HepG2 (cell line): Measurements from ENCODE around the gene MSTO1. TPM values are rescaled to one million over a fixed set of nuclear protein-coding genes. Genes with fewer than 3 reads are reported as not detected.

ENCODE experiments used
- ATAC-seq: fragments of 200-7000 bp; cut with Tn5 transposase; 3 replicates; pipeline ENCODE4 v1.9.1; 2020; ENCODE audit warnings: mild to moderate bottlenecking, moderate library complexity
- BruUV-seq: library from RNA; stranded (reverse); fragments of 400-500 nt; replicated peaks from 2 replicates; lab custom pipeline; 2021; lab: Mats Ljungman, UMichigan
- CTCF ChIA-PET: fragments of 300-600 bp; formaldehyde crosslinking; extraction: SDS; loops from one replicate; lab custom pipeline; 2021; ENCODE audit warnings: low total read pairs, inconsistent platforms, low intra/inter-chr PET ratio; lab: Yijun Ruan, JAX
- POLR2A ChIA-PET: fragments of 350-600 bp; sonication (Branson Sonifier 250); formaldehyde crosslinking; loops from one replicate; lab custom pipeline; 2020; ENCODE audit warnings: antibody characterized with exemption, inconsistent platforms; lab: Yijun Ruan, JAX
- DNase-seq: peaks from one replicate; pipeline ENCODE4 v3.0.0-alpha.2; 2015; ENCODE audit warnings: low spot score
- FAIRE-seq: peaks from 3 replicates; lab custom pipeline; 2011; peaks lifted over from hg19 to GRCh38; lab: Jason Lieb, UNC
- H2AFZ ChIP-seq: one replicate; pipeline ENCODE4 v1.6.1; 2011; ENCODE audit warnings: low read length, inconsistent platforms
- H3K27ac ChIP-seq: fragments of 300-600 bp; 3 replicates; pipeline ENCODE4 v1.8.0; 2011; ENCODE audit warnings: mixed run types, mild to moderate bottlenecking, mixed read lengths, low read length, inconsistent platforms; ENCODE audit not compliant: insufficient read depth; ENCODE audit errors: extremely low read length
- H3K27me3 ChIP-seq, 2 experiments: fragments of 200-600 bp in 1 of 2; 2 replicates in 1 of 2; 3 replicates in 1 of 2; pipeline versions ENCODE4 v1.6.0 to v1.8.0; 2011; ENCODE audit warnings: low read length in 2 of 2, mild to moderate bottlenecking in 2 of 2, moderate library complexity in 2 of 2, inconsistent platforms in 1 of 2; ENCODE audit not compliant: insufficient read depth in 2 of 2, control insufficient read depth in 1 of 2
- H3K36me3 ChIP-seq, 2 experiments: fragments of 200-600 bp in 1 of 2; replicated peaks in 1 of 2; 2 replicates in 1 of 2; 3 replicates in 1 of 2; pipeline versions ENCODE4 v1.5.1 to v1.8.0; 2011; ENCODE audit warnings: low read length in 2 of 2, inconsistent platforms in 1 of 2; ENCODE audit not compliant: insufficient read depth in 2 of 2, control insufficient read depth in 1 of 2
- H3K4me1 ChIP-seq: 2 replicates; pipeline ENCODE4 v1.5.1; 2012; ENCODE audit warnings: low read length, inconsistent platforms; ENCODE audit not compliant: insufficient read depth
- H3K4me2 ChIP-seq: 2 replicates; pipeline ENCODE4 v1.6.0; 2011; ENCODE audit warnings: low read depth, low read length, inconsistent platforms
- H3K4me3 ChIP-seq, 3 experiments: fragments of 200-600 bp in 1 of 3; sonication (generic), shearing (Covaris generic) in 1 of 3; replicated peaks in 1 of 3; 2 replicates each; pipeline ENCODE4 v1.5.1; 2011 to 2016; ENCODE audit warnings: low read length in 3 of 3, inconsistent platforms in 2 of 3, low read depth in 2 of 3, mild to moderate bottlenecking in 2 of 3, control low read depth in 1 of 3, mixed read lengths in 1 of 3; ENCODE audit not compliant: insufficient read depth in 1 of 3
- H3K79me2 ChIP-seq: one replicate; pipeline ENCODE4 v1.6.1; 2011; ENCODE audit warnings: low read length, inconsistent platforms; ENCODE audit not compliant: insufficient read depth
- H3K9ac ChIP-seq: 2 replicates; pipeline ENCODE4 v1.6.0; 2011; ENCODE audit warnings: mild to moderate bottlenecking, low read depth, low read length, inconsistent platforms; ENCODE audit not compliant: insufficient read depth
- H3K9me3 ChIP-seq: 2 replicates; pipeline ENCODE4 v1.5.1; 2012; ENCODE audit warnings: mild to moderate bottlenecking, low read length
- H4K20me1 ChIP-seq: 2 replicates; pipeline ENCODE4 v1.6.0; 2011; ENCODE audit warnings: inconsistent platforms, mild to moderate bottlenecking, low read length, moderate library complexity; ENCODE audit not compliant: insufficient read depth
- DMTF1 ChIP-seq: sonication (generic); formaldehyde crosslinking; IDR thresholded peaks from 2 replicates; pipeline ENCODE4 v1.4.0; 2020; ENCODE audit warnings: mild to moderate bottlenecking, missing genetic modification reagents
- HES4 ChIP-seq: sonication (generic); formaldehyde crosslinking; IDR thresholded peaks from 2 replicates; pipeline ENCODE4 v1.9.0; 2021; ENCODE audit warnings: mild to moderate bottlenecking, missing genetic modification reagents, borderline replicate concordance
- ZKSCAN1 ChIP-seq: fragments of 150-350 bp; IDR thresholded peaks from 2 replicates; pipeline ENCODE4 v1.6.1; 2014; ENCODE audit warnings: low read length
- ZNF20 ChIP-seq: sonication (generic); formaldehyde crosslinking; IDR thresholded peaks from 2 replicates; pipeline ENCODE4 v1.4.0; 2020; ENCODE audit warnings: mild to moderate bottlenecking, moderate library complexity, missing genetic modification reagents
- ZNF414 ChIP-seq: sonication (generic); formaldehyde crosslinking; IDR thresholded peaks from 2 replicates; pipeline ENCODE4 v1.5.0; 2020; ENCODE audit warnings: missing genetic modification reagents
- WGBS: methylation state at CpG from one replicate; pipeline ENCODE4 v1.1.6; 2017; ENCODE audit warnings: low lambda C conversion rate; 5-methylcytosine and 5-hydroxymethylcytosine counted together
- in situ Hi-C: cut with HindIII; loops from 2 replicates; pipeline ENCODE4 v1.10.0; 2017; ENCODE audit warnings: low pct_unique_long_range_greater_than_20kb; ENCODE audit not compliant: extremely low pct_ligation_motif_present
- intact Hi-C: fragments of 100-400 bp; cut with micrococcal nuclease; formaldehyde crosslinking; loops from one replicate; pipeline ENCODE4 v1.10.0; 2022; ENCODE audit not compliant: unreplicated experiment
- polyA plus RNA-seq, 8 experiments: library from polyadenylated mRNA; depleted of rRNA in 3 of 8; stranded (reverse) in 7 of 8; unstranded in 1 of 8; fragments of >200 nt; fragmentation: Illumina TruSeq in 4 of 8; extraction: Trizol in 4 of 8; gene quantifications; 2 replicates each; pipeline versions ENCODE4 v1.2.1 to v1.2.3, GENCODE V29; 2011 to 2016; ENCODE audit warnings: low read depth in 4 of 8, missing spikeins in 1 of 8, mixed read lengths in 1 of 8; ENCODE audit not compliant: insufficient read depth in 1 of 8
- total RNA-seq, 5 experiments: library from RNA; depleted of rRNA; stranded (reverse); fragments of >200 nt; fragmentation: Illumina TruSeq; extraction: Trizol; gene quantifications; 2 replicates each; pipeline ENCODE4 v1.2.3, GENCODE V29; 2016; ENCODE audit warnings: low read depth in 1 of 5
- TF ChIP-seq, protein P1 (sequence below): sonication (generic); formaldehyde crosslinking; IDR thresholded peaks from 2 replicates; pipeline ENCODE4 v1.4.0; 2020; ENCODE audit warnings: missing genetic modification reagents

MSTO1 gene
- total and polyA plus RNA-seq, 2 of the 13 experiments (the other 11 are each of a cell fraction or from before 2014, with no cell fraction given) = 19.1 to 25.3 TPM

DNA sequence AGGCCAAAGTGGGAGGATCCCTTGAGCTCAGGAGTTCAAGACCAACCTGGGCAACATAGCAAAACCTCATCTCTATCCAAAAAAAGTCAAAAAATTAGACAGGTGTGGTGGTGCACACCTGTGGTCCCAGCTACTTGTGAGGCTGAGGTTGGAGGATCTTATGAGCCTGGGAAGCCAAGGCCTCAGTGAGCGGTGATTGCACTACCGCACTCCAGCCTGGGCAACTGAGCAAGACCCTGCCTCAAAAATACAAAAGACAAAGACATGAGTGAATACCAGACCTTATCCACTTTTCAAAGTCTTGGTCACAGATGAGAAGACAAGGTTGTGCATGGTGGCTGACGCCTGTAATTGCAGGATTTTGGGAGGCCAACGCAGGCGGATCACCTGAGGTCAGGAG is 13.2 kb upstream of the MSTO1 start:
- Histone ChIP-seq H3K4me1 (peaks cover 16% of the 10 kb centered on the region), H3K4me2 (no peak overlapping the region), H3K79me2 (no peaks in the 10 kb centered on the region), H3K36me3 (no peaks in the 10 kb centered on the region), H3K27ac (no peak overlapping the region), H3K27me3 (no peaks in the 10 kb centered on the region), H3K9me3 (no peaks in the 10 kb centered on the region), H2AFZ (no peak overlapping the region), H4K20me1 (no peaks in the 10 kb centered on the region), H3K4me3 (no peak overlapping the region), H3K9ac (no peak overlapping the region)
- FAIRE-seq (no peak), DNase-seq (no peak), ATAC-seq (no peak)
- CTCF ChIA-PET = no interaction called here
- 80% methylated on average over 5 of the region's 5 CpGs for WGBS
- POLR2A ChIA-PET = no interaction called here
- TF ChIP-seq ZKSCAN1 (no peak), ZNF414 (no peak), DMTF1 (CRISPR knock-in tag) (no peak), ZNF20 (CRISPR knock-in tag) (no peak), HES4 (CRISPR knock-in tag) (no peak)
- TF ChIP-seq, protein P1, sequence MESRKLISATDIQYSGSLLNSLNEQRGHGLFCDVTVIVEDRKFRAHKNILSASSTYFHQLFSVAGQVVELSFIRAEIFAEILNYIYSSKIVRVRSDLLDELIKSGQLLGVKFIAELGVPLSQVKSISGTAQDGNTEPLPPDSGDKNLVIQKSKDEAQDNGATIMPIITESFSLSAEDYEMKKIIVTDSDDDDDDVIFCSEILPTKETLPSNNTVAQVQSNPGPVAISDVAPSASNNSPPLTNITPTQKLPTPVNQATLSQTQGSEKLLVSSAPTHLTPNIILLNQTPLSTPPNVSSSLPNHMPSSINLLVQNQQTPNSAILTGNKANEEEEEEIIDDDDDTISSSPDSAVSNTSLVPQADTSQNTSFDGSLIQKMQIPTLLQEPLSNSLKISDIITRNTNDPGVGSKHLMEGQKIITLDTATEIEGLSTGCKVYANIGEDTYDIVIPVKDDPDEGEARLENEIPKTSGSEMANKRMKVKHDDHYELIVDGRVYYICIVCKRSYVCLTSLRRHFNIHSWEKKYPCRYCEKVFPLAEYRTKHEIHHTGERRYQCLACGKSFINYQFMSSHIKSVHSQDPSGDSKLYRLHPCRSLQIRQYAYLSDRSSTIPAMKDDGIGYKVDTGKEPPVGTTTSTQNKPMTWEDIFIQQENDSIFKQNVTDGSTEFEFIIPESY = no peak
- intact Hi-C loops (no loop called here), in situ Hi-C loops (loop anchor here (10.0 kb wide), 2 partner anchors 352 to 392 kb away; partner anchors contain the start of genes MTX1 and THBS3)
- BruUV-seq = no TSS peak
